ENCODE data around the gene FUT7. TPM values are rescaled to one million over a fixed set of nuclear protein-coding genes. Genes with fewer than 3 reads are reported as not detected.
"Not testable (repeated sequence)": the region's sequence is repeated elsewhere in the genome, so short reads cannot be mapped to it uniquely, and the experiment has no call there.

FUT7 gene
- polyA plus RNA-seq, 1 donor, result not detected

DNA sequence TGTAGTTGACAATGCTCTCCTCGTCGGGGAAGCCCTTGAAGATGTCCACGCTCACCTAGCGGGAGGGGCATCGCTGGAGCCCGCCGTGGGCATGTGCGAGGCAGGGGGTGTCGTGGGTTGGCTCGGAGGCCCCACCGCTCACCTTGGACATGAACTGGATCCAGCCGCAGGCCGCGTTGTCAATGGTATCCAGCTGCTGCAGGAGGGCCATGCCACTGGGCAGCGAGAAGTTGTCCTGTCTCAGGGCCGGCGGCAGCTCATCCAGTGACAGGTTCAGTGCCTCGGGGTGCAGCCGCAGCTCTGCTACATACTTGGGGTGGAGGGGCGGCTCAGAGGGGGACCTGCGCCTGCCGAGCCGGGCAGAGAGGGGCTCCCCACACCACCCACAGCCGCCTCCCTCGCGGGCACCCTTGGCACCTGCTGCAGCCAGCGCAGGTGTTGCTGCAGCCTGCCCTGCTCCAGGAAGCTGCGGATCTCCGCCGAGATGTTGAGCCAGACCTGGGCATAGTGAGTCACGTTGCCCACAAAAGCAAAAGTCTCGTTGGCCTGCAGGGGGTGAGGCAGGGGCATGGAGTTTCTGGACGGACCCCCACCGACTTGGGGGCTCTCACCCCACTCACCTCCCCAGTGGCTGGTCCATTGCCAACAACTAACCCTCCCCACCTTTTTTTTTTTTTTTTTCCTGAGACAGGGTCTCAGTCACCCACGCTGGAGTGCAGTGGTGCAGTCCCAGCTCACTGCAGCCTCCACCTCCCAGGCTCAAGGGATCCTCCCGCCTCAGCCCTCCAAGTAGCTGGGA lies 12.9 kb downstream of the FUT7 start:
- no peak for DNase-seq

DNA sequence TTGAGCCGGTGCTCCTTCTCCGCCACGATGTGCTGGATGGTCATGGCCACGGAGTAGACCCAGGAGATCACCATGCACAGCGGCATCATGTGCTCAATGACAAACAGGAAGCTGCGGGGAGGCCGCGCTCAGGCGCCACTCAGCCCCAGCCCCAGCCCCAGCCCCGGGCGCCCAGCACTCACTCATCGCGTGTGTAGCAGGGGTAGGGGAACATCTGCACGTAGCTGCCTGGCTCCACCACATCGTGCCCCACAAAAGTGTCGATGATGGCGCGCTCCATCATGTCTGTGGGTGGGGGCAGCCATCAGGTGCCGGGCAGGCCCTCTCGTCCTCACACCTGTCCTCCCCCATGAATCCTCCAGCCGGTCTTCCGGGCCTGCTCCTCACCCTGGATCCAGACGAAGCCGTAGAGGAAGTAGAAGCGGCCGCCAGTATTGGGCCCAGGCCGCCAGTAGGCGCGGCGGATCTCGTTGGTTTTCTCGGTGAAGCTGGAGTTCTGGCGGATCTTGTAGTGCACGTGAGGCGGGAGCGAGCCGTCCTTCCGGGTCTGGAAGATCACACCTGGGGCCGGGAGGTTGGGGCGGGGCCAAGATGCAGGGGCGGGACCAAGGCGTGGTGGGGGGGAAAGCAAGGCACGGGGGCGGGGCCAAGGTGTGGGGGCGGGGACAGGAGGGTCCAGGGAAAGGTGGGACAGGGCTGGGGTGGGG lies 13.9 kb downstream of the FUT7 start:
- DNase-seq, result no peak

DNA sequence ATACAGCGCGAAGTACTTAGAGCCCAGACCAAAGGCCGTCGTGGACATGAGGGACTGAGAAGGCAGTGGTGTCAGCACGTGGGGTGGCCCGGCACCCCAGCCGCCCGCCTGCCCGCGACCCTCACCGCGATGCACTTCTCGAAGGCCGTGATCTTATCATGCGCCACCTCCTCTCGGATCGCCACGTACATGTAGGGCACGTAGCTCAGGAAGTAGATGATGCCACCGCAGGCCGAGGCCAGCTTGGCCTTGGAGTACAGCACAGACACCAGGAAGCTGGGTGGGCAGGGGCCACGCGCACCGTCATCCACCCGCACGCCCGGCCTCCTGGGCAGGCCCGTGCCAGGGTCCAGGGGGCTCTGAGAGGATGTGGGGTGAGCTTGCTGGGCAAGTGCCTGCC lies 14.8 kb downstream of the FUT7 start:
- no peak for DNase-seq

DNA sequence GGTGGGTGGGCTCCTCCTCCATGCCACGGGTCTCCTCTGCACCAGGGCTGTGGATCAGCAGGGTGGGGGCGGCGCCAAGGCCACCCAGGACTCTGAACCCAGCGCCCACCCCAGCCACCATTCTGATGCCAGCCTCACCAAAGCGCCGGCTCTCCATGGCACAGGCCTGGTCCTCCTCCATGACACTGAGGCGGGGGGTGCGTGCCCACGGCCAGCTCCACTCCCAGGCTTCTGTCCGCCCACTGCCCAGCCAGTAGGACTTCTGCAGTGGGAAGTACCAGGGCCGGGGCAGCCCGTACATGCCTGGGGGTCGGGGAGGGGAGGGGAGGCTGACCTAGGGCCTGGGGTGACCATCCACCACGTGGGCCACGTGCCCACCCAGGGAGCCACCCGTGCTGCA lies 15.5 kb downstream of the FUT7 start:
- no peak for DNase-seq

DNA sequence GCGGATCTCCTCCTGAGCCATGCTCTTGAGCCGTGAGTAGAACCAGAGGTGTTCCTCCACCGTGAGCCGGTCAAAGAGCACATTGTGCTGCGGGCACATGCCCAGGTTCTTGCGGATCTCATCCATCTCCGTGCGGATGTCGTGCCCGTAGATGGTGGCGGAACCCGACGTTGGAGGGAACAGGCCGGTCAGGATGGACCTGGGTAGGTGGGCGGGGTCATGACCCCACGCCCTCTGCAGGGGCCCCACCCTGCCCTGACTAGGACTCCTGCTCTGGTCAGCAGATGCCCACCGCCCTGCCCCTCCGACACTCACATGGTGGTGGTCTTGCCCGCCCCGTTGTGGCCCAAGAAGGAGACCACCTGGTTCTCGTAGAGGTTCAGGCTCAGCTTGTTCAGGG lies 15.9 kb downstream of the FUT7 start:
- DNase-seq, result no peak

DNA sequence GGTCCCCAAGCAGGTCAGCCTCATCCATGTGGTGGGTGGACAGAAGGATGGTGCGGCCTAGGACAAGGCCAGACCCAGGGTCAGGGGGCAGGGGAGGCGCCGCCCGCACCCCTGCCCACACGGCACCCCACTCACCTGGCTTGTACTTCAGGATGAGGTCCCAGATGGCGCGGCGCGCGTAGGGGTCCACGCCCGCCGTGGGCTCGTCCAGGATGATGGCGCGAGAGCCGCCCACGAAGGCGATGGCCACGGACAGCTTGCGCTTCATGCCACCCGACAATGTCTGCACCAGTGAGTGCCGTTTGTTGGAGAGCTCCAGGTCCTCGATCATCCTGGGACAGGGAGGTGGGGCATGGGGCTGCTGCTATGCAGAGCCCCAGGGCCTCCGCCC lies 16.4 kb downstream of the FUT7 start:
- DNase-seq, result no peak

DNA sequence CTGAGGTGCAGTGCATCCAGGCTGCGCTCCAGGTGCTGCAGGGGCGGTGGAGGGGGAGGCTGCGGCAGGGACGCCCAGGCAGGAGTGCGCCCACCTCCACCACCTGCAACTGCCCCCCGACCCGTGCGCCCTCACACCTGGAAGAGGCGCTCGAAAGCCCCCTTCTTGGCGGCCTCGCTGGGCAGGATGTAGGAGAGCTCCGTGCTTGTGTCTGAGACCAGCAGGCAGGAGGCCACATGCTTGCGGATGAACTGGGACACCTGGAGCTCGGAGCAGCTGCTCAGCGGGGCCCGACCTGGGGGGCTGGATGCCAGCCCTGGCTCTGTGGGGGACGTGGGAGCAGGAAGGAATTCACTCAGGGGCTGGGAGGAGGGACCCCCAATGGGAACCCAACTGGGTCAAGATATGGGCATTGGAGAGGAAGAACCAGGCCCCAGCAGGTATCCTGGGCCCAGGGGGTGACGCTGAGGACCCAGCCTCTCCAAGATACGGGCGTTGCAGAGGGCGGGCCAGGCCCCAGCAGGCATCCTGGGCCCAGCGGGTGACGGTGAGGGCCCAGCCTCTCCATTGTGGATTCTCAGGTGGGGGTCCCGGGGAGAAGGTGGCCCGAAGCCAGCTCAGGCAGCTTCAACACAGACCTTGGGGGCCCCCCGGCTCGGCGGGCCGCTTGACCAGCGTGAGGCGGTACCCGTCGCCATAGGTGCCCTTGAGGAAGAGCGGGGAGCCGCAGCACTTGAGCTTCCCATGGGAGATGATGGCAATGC lies 16.9 kb downstream of the FUT7 start:
- no peak for DNase-seq

DNA sequence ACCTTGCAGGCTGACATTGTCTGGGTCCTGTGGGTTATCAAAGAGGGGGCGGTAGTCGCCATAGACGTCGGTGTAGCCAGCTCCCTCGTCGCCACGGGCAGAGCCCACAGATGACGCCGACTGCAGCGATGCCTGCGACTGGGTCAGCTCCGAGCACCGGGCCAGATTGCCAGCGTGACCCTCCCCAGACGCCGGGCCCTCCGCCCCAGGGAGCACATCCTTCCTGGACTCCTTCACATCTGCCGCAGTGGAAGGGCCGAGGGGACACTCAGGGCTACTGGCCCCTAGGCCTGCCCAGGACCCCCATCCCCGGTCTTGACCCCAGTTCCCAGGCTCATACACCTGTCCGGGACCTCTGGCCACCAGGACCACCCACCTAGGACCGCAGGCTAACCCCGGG lies 17.7 kb downstream of the FUT7 start:
- no peak for DNase-seq

DNA sequence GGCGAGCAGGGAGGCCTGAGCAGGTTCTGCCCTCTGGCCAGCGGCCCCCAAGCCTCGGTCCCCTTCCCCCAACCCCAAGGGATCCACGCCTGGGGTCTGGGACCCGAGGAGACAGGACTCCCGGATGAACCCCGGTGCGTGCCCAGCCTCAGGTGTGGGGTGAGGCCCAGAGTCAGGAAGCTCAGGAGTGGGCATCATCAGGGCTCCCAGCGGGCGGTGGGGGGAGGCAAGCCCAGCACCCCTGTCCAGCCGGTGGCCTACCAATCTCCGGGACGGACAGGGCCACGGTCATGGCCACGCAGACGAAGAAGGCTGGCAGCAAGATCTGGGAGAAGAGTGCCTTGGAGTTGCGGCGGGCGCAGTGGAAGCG lies 18.3 kb downstream of the FUT7 start:
- no peak for DNase-seq

DNA sequence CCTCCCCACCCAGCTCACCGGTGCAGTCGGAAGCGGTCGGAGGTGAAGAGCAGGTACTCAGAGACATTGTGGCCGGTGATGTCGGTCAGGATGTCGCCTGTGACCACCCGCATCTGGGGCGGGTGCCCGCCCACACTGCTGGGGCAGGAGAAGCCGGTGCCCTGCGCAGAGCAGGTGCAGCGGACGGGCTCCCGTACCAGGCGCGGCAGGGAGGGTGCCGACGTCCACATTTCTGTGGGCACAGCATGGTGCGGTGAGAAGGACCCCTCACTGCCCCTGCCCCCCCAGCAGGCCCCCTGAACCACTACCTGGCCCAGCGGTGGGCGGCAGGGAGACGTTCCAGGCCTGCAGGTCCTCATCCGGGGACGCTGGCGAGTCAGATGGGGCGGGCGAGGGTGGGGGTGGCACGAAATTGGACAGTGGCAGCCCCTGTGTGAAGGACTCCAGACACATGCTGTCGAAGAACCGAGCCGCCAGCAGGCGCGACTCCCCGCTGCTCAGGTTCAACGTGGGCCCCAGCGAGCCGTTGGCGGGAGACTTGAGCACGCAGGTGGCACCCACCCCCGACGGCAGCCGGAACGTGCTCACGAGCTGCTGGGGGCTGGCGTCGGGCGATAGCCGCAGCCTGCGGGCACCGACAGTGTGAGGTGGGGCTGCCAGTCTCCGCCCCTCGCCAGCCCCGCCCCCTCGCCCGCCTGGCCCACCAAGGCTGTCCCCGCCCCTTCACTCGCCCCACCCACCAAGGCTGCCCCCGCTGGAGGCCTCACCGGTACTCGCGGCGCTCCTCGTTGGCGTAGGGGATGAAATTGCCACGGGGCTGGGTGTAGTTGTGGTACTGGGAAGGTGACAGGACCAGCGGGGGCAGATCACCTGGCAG lies 19.0 kb downstream of the FUT7 start:
- no peak for DNase-seq

DNA sequence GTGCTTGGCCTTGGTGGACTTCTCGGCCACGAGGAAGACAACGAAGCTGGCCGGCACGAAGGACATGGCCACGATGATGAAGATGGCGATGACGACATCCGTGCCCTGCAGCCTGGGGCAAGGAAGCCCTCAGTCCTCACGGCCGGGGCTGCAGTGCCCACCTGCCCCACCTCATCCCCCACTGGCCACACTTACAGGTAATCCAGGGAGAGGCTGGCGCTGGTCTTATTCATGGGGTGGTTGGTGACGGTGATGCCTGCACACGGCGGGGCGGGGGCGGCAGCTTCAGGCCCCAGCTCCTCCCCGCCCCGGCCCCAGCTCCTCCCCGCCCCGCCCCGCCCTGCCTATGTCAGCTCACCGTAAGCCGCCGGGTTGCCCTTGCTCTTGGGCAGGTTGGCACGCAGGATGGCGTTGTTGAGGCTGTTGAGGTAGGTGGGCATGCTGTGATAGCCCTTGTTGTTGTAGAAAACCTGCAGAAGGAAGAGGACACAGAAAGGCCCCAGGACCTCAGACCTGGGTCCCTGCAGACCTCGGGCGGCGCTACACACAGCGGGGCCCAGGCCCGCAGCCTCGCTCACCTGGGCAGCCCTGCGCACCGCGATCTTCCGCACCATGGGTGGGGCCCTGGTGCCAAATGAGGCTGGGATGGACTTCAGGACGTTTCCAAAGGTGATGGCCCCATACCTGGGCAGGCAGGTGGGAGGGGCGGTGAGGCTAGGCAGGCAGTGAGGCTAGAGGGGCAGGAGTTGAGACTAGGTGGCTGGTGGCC lies 19.8 kb downstream of the FUT7 start:
- DNase-seq, result no peak

DNA sequence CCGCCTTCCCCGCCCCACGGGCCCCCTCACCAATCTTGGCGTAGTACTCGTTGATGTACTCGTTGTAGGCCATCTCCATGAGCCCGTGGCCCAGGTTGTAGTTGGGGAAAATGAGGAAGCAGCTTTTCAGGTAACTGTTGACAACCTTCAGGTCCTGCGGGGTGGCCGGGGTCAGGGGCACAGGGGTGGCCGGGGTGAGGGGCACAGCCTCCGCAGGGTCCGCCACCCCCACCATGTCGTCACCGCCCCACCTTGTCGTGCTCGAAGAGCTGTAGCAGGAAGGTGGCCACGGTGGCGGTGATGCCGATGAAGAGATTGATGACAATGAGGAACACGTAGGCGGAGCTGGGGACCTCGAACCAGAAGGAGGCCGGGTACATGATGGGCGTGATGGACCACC lies 20.7 kb downstream of the FUT7 start:
- no peak for DNase-seq

DNA sequence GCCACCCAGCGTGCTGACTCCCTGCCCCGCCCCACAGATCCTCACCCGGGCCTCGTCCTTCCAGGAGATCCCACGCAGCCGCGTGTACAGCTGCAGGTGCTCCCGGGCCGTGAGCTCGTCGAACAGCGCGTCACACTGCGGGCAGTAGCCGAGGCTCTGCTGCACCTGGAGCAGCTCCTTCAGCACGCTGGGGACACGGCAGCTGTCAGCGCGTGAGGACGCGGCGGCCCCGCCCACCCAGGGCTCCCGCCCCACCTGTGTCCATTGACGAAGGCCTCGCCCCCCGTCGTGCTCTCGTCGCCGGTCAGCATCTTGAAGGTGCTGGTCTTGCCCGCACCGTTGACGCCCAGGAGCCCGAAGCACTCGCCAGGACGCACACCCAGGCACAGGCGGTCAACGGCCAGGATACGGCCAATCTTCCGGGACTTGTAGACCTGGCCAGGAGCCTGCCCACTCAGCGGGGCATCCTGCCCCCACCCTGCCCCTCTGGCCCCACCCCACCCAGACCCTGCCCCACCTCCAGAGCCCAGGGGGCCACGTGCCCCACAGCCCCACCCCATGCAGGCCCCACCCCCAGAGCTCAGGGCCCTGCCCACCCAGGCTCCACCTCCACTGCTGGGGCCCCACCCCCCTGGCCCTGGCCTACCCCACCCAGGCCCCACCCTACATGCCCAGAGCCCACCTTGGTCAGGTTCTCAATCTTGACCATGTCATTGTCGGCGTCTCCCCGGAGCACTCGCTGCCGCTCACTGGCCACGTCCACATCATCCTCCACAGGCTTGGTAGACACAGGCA lies 21.8 kb downstream of the FUT7 start:
- no peak for DNase-seq

DNA sequence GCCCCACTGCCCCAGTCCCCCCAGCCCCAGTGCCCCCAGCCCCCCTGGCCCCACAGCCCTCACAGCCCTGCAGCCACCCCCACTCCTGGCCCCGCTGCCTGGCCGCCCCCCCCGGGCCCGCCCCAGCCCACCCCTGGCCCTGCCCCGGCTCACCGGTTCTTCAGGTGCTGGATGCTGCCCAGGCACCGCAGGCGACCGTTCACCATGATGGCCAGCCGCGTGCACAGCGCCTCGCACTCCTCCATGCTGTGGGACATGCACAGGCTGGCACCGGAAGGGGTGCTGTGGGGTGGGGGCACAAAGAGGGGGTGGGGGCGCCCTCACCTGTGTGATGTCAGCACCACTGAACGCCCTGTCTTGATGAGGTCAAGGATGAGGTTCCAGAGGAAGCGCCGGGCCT lies 22.7 kb downstream of the FUT7 start:
- DNase-seq, result no peak

DNA sequence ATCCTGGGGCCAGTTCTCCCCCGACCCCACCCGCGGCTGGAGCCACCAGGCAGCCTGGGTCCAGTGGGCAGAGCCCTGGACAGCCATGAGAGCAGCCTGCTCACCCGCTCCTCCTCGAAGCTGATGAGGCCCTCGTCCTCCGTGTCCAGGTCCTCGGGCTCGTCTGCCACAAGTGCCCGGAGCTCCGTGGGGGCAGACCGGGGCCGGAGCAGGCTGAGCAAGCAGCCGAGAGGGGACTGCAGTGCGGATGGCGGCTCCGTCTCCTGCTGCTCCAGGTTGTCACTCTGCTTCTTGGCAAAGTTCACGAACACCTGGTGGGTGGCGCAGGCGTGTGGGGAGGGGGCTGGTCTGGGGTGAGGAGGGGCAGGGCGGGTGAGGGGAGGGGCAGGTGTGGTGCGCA lies 23.6 kb downstream of the FUT7 start:
- no peak for DNase-seq

DNA sequence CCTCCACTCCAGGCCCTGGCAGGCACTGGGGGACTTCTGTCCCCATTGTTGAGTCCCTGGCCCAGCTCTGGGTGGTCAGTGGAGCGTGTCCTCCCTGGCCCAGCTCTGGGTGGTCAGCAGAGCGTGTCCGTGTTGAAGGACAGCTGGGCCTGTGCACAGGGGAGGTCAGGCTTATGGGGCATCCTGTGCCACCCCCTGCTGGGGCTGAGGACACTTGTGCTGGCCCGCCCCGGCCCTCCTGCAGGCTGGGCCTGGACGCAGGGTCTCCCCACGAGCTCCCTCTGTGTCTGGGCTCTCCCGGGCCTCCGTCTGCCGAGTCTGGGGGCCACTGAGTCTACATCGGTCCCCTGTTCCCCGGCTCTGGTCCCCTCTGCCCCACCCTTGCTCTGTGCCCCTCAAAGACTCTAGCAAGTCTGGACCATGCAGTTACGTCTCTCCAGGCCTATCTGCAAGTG lies 24.0 kb downstream of the FUT7 start:
- no peak for DNase-seq

DNA sequence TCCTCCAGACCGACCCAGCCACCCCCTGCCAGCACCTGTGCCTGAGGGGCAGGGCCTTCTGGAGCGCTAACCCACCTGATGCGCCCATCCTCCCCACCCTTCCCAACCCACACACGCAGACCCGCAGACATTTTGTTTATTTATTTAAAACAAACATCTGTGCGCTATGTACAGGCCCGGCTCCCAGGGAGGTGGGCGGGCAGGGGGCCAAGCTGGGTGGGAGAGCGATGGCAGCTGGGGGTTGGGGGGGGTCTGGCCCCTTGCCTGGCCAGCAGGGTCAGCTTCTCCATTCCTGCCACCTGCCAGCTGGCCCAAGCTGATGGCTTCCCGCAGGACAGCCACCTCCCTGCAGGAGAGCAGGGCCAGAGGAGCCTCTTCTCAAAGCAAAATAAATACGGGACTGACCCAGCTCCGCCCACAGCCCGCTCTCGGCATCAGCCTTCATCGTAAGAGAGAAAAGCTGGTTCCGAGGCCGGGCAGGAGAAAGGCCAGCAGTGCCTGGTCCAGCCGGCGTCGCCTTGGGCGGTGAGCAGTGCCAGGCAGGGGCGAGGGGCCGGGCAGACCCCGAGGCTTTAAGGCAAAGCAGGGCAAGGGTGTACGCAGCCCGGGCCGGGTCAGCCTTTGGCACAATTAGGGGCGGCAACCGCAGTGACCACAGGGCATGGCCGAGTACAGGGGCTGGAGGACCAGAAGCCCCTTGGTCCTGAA lies 24.6 kb downstream of the FUT7 start:
- DNase-seq, result no peak

DNA sequence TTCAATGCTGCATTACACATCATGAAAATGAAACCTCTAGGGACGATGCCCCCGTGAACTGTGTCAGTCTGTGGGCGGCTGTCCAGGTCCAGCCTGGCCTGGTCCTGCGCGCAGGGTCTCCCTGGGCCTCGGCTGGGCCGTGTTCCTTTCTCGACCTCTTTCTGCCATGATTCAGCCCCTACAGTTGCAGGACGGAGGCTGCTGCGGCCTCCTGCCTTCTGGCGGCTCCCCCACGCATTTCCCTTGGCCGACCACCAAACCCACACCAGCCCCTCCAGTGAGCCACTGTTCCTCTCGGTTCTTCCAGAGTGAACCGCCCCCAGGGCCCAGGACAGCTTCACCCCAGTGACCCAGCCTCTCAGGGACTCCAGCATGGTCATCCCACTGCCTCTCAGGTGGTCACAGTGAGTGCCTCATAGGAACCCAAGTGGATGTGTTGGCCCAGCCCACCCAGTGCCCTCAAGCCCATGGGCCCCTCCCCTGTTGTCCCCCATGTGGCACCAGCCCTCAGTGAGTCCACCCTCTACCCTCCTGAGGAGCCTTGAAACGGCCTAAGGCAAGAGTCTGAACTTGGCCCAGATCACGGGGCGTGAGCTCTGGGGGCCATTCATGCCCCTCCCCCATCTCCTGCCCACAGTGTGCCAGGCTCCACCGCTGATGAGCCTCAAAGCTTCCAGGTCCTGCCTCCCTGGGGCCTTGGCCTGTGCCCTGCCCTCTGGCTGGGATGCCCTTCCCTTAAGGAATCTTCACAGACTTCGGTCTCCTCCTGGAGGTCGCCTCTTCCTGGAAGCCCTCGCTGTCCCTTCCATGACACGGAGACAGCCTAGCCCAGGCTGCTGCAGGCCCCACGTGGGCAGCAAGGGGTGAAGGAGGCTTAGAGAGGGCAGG lies 25.5 kb downstream of the FUT7 start:
- DNase-seq, result no peak

DNA sequence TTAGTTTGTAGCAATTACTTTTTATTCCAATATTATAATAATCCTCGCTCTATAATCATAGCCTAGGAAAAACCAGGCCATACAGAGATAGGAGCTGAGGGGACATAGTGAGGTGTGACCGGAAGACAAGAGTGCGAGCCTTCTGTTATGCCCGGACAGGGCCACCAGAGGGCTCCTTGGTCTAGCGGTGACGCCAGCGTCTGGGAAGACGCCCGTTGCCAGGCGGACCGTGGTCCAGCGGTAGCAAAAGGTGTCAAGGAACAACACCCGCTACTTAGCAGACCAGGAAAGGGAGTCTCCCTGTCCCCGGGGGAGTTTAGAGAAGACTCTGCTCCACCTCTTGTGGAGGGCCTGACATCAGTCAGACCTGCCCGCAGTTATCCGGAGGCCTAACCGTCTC lies 27.6 kb downstream of the FUT7 start:
- not testable (repeated sequence) for DNase-seq

Data from left kidney (tissue), 2 donors.